Measurements from ENCODE around the gene TRIM2. TPM values are rescaled to one million over a fixed set of nuclear protein-coding genes. Genes with fewer than 3 reads are reported as not detected.
"Not testable (repeated sequence)": the region's sequence is repeated elsewhere in the genome, so short reads cannot be mapped to it uniquely, and the experiment has no call there.

The TRIM2 gene
- polyA plus RNA-seq, 4 donors, result 79.6 to 84.0 (median 81.3) TPM

GRCh38 chr4:153186046-153186728 lies 18.1 kb upstream of the TRIM2 start:
- no peak for DNase-seq (ENCODE audit: low read depth in 4 of 4, low spot score in 2 of 4)

GRCh38 chr4:153189016-153189801 lies 15.0 kb upstream of the TRIM2 start:
- peak in 1 of 4 donors; percentile 37 for DNase-seq (ENCODE audit: low read depth in 4 of 4, low spot score in 2 of 4)

GRCh38 chr4:153191795-153192363 lies 12.4 kb upstream of the TRIM2 start:
- DNase-seq (ENCODE audit: low read depth in 4 of 4, low spot score in 2 of 4), result no peak

GRCh38 chr4:153197301-153197700 lies 6.9 kb upstream of the TRIM2 start:
- DNase-seq (ENCODE audit: low read depth in 4 of 4, low spot score in 2 of 4), result no peak

GRCh38 chr4:153198719-153199118 lies 5.5 kb upstream of the TRIM2 start:
- DNase-seq (ENCODE audit: low read depth in 4 of 4, low spot score in 2 of 4), result no peak

- DNase-seq (ENCODE audit: low read depth in 4 of 4, low spot score in 2 of 4), result not testable (repeated sequence)
Measured at GRCh38 chr4:153203746-153204145, 497 bp upstream of the TRIM2 start.

- peak in 1 of 4 donors; percentile 59 for DNase-seq (ENCODE audit: low read depth in 4 of 4, low spot score in 2 of 4)
Measured at GRCh38 chr4:153204728-153205648, 745 bp downstream of the TRIM2 start.

GRCh38 chr4:153205757-153206156 lies 1.5 kb downstream of the TRIM2 start:
- no peak for DNase-seq (ENCODE audit: low read depth in 4 of 4, low spot score in 2 of 4)

GRCh38 chr4:153206534-153206933 lies 2.3 kb downstream of the TRIM2 start:
- DNase-seq (ENCODE audit: low read depth in 4 of 4, low spot score in 2 of 4), result no peak

- DNase-seq (ENCODE audit: low read depth in 4 of 4, low spot score in 2 of 4), result no peak
Measured at GRCh38 chr4:153207027-153207426, 2.8 kb downstream of the TRIM2 start.

GRCh38 chr4:153207567-153207966 lies 3.3 kb downstream of the TRIM2 start:
- DNase-seq (ENCODE audit: low read depth in 4 of 4, low spot score in 2 of 4), result no peak

GRCh38 chr4:153209410-153209809 lies 5.2 kb downstream of the TRIM2 start:
- DNase-seq (ENCODE audit: low read depth in 4 of 4, low spot score in 2 of 4), result no peak

- no peak for DNase-seq (ENCODE audit: low read depth in 4 of 4, low spot score in 2 of 4)
Measured at GRCh38 chr4:153210727-153211126, 6.5 kb downstream of the TRIM2 start.

- DNase-seq (ENCODE audit: low read depth in 4 of 4, low spot score in 2 of 4), result no peak
Measured at GRCh38 chr4:153211986-153212728, 7.9 kb downstream of the TRIM2 start.

- DNase-seq (ENCODE audit: low read depth in 4 of 4, low spot score in 2 of 4), result no peak
Measured at GRCh38 chr4:153212736-153213135, 8.5 kb downstream of the TRIM2 start.

- no peak for DNase-seq (ENCODE audit: low read depth in 4 of 4, low spot score in 2 of 4)
Measured at GRCh38 chr4:153215921-153216320, 11.7 kb downstream of the TRIM2 start.

- no peak for DNase-seq (ENCODE audit: low read depth in 4 of 4, low spot score in 2 of 4)
Measured at GRCh38 chr4:153216546-153216945, 12.3 kb downstream of the TRIM2 start.

GRCh38 chr4:153217440-153217839 lies 13.2 kb downstream of the TRIM2 start:
- no peak for DNase-seq (ENCODE audit: low read depth in 4 of 4, low spot score in 2 of 4)

GRCh38 chr4:153218961-153219360 lies 14.7 kb downstream of the TRIM2 start:
- DNase-seq (ENCODE audit: low read depth in 4 of 4, low spot score in 2 of 4), result no peak
